SK-N-SH (cell line): ENCODE results near the gene NWD2. TPM values are rescaled to one million over a fixed set of nuclear protein-coding genes. Genes with fewer than 3 reads are reported as not detected.

ENCODE experiments used
- CTCF ChIA-PET: fragments of 300-600, 350-600 bp; formaldehyde crosslinking; extraction: SDS; loops from one replicate; lab custom pipeline; 2021; lab: Yijun Ruan, JAX
- POLR2A ChIA-PET: fragments of 350-600 bp; sonication (Branson Sonifier 250); formaldehyde crosslinking; extraction: SDS; loops from one replicate; lab custom pipeline; 2020; ENCODE audit warnings: antibody characterized with exemption, inconsistent platforms; lab: Yijun Ruan, JAX
- DNase-seq: peaks from one replicate; pipeline ENCODE4 v3.0.0; 2012
- H2AFZ ChIP-seq: fragments of 200-600 bp; sonication (generic); 2 replicates; pipeline ENCODE4 v1.8.1; 2016; ENCODE audit warnings: antibody characterized with exemption, mild to moderate bottlenecking, low read depth
- H3F3A ChIP-seq: fragments of 200-600 bp; sonication (generic); replicated peaks from 2 replicates; pipeline ENCODE3; 2016; ENCODE audit warnings: antibody characterized with exemption, mild to moderate bottlenecking; ENCODE audit not compliant: insufficient read depth
- H3K27ac ChIP-seq, 2 experiments: fragments of 200-500 bp in 1 of 2; fragments of 200-600 bp in 1 of 2; sonication (Bioruptor generic) in 1 of 2; sonication (generic), shearing (Covaris generic) in 1 of 2; 2 replicates each; pipeline versions ENCODE4 v1.5.1 to v1.6.1; 2014 to 2016; ENCODE audit warnings: low read depth in 2 of 2, inconsistent platforms in 1 of 2, low read length in 1 of 2, mild to moderate bottlenecking in 1 of 2, mixed read lengths in 1 of 2
- H3K27me3 ChIP-seq: fragments of 200-600 bp; sonication (generic), shearing (Covaris generic); 2 replicates; pipeline ENCODE4 v1.6.1; 2016; ENCODE audit warnings: mixed run types; ENCODE audit not compliant: insufficient read depth
- H3K36me3 ChIP-seq, 2 experiments: fragments of 200-500 bp in 1 of 2; fragments of 200-600 bp in 1 of 2; sonication (Bioruptor generic) in 1 of 2; sonication (generic) in 1 of 2; replicated peaks in 1 of 2; 2 replicates each; pipeline versions ENCODE3 to v1.5.1; 2014 to 2016; ENCODE audit warnings: low read length in 1 of 2, mild to moderate bottlenecking in 1 of 2; ENCODE audit not compliant: insufficient read depth in 2 of 2, control insufficient read depth in 1 of 2
- H3K4me1 ChIP-seq, 2 experiments: fragments of 200-500 bp in 1 of 2; fragments of 200-600 bp in 1 of 2; sonication (Bioruptor generic) in 1 of 2; sonication (generic), shearing (Covaris generic) in 1 of 2; 2 replicates each; pipeline versions ENCODE4 v1.5.1 to v1.6.1; 2014 to 2016; ENCODE audit warnings: low read depth in 1 of 2, low read length in 1 of 2, mixed run types in 1 of 2; ENCODE audit not compliant: insufficient read depth in 2 of 2, control insufficient read depth in 1 of 2
- H3K4me2 ChIP-seq: fragments of 200-600 bp; sonication (generic), shearing (Covaris generic); 2 replicates; pipeline ENCODE4 v1.6.1; 2017; ENCODE audit warnings: mixed run types
- H3K4me3 ChIP-seq, 2 experiments: fragments of 200-500 bp in 1 of 2; fragments of 200-600 bp in 1 of 2; sonication (Bioruptor generic) in 1 of 2; sonication (generic), shearing (Covaris generic) in 1 of 2; 2 replicates each; pipeline versions ENCODE4 v1.5.1 to v1.8.1; 2014 to 2016; ENCODE audit warnings: low read depth in 2 of 2, inconsistent platforms in 1 of 2, low read length in 1 of 2, mild to moderate bottlenecking in 1 of 2, mixed read lengths in 1 of 2, moderate library complexity in 1 of 2
- H3K79me2 ChIP-seq: fragments of 200-600 bp; sonication (generic); 2 replicates; pipeline ENCODE4 v1.8.1; 2017; ENCODE audit warnings: mild to moderate bottlenecking; ENCODE audit not compliant: insufficient read depth
- H3K9ac ChIP-seq: fragments of 200-600 bp; sonication (generic); 2 replicates; pipeline ENCODE4 v1.6.1; 2017; ENCODE audit warnings: mixed run types
- H3K9me2 ChIP-seq: fragments of 200-600 bp; sonication (generic); 2 replicates; pipeline ENCODE4 v1.6.1; 2017; ENCODE audit warnings: mixed run types
- H3K9me3 ChIP-seq: fragments of 200-600 bp; sonication (generic); 2 replicates; pipeline ENCODE4 v1.6.1; 2017; ENCODE audit warnings: mixed run types, mild to moderate bottlenecking, moderate library complexity
- H4K20me1 ChIP-seq: fragments of 200-600 bp; sonication (generic); 2 replicates; pipeline ENCODE4 v1.6.1; 2017; ENCODE audit warnings: mild to moderate bottlenecking, mixed run types; ENCODE audit not compliant: insufficient read depth
- CHD2 ChIP-seq: fragments of 150-350 bp; IDR thresholded peaks from 2 replicates; pipeline ENCODE4 v1.6.1; 2018; ENCODE audit warnings: low read length; ENCODE audit not compliant: partially characterized antibody
- CTCF ChIP-seq: fragments of 200-600 bp; sonication (generic); IDR thresholded peaks from 2 replicates; pipeline ENCODE4 v1.6.1; 2017; ENCODE audit warnings: antibody characterized with exemption, mild to moderate bottlenecking, moderate library complexity
- ELF1 ChIP-seq: IDR thresholded peaks from 2 replicates; pipeline ENCODE4 v1.4.0; 2012
- EP300 ChIP-seq, 2 experiments: IDR thresholded peaks; 2 replicates each; pipeline versions ENCODE4 v1.4.0 to v1.6.1; 2012; ENCODE audit warnings: borderline replicate concordance in 1 of 2, low read depth in 1 of 2, low read length in 1 of 2
- FOXM1 ChIP-seq: IDR thresholded peaks from 2 replicates; pipeline ENCODE4 v1.4.0; 2012; ENCODE audit warnings: low read depth, mild to moderate bottlenecking
- GABPA ChIP-seq: IDR thresholded peaks from 2 replicates; pipeline ENCODE4 v1.4.0; 2012; ENCODE audit warnings: low read depth, mild to moderate bottlenecking
- JUND ChIP-seq: IDR thresholded peaks from 2 replicates; pipeline ENCODE4 v1.4.0; 2012
- MAX ChIP-seq: IDR thresholded peaks from 2 replicates; pipeline ENCODE4 v1.4.0; 2012; ENCODE audit warnings: low read depth
- MEF2A ChIP-seq: IDR thresholded peaks from 2 replicates; pipeline ENCODE4 v1.4.0; 2012; ENCODE audit warnings: low read depth, borderline replicate concordance
- MXI1 ChIP-seq: IDR thresholded peaks from 2 replicates; pipeline ENCODE4 v1.6.1; 2012; ENCODE audit warnings: mild to moderate bottlenecking, low read depth, low read length, improper control_type of control experiment
- NRF1 ChIP-seq: IDR thresholded peaks from 2 replicates; pipeline ENCODE4 v1.6.1; 2012; ENCODE audit warnings: low read depth, mild to moderate bottlenecking, low read length
- REST ChIP-seq: IDR thresholded peaks from 2 replicates; pipeline ENCODE4 v1.6.1; 2012; ENCODE audit warnings: mild to moderate bottlenecking, low read depth, low read length, moderate library complexity
- SIN3A ChIP-seq: IDR thresholded peaks from 2 replicates; pipeline ENCODE4 v1.6.1; 2012; ENCODE audit warnings: low read depth, mild to moderate bottlenecking, low read length, moderate library complexity, borderline replicate concordance
- SMC3 ChIP-seq: IDR thresholded peaks from 2 replicates; pipeline ENCODE4 v1.6.1; 2012; ENCODE audit warnings: low read depth, low read length, improper control_type of control experiment
- TEAD4 ChIP-seq: IDR thresholded peaks from 2 replicates; pipeline ENCODE4 v1.4.0; 2012; ENCODE audit warnings: mild to moderate bottlenecking, borderline replicate concordance; ENCODE audit not compliant: insufficient read depth
- USF2 ChIP-seq: fragments of 150-350 bp; IDR thresholded peaks from 2 replicates; pipeline ENCODE4 v1.6.1; 2017; ENCODE audit warnings: antibody characterized with exemption, low read length, low read depth, borderline replicate concordance
- WGBS: methylation state at CpG from one replicate; pipeline ENCODE4 v1.1.6; 2017; ENCODE audit warnings: low lambda C conversion rate; 5-methylcytosine and 5-hydroxymethylcytosine counted together
- polyA plus RNA-seq, 3 experiments: library from polyadenylated mRNA; depleted of rRNA; stranded (reverse); fragments of >200 nt; gene quantifications; 2 replicates each; pipeline ENCODE4 v1.2.3, GENCODE V29; 2012
- TF ChIP-seq, protein P1 (sequence below): IDR thresholded peaks from 2 replicates; pipeline ENCODE4 v1.4.0; 2012; ENCODE audit warnings: low read depth, borderline replicate concordance

NWD2 gene
- polyA plus RNA-seq, 1 of the 3 experiments (the other 2 are of a cell fraction): not detected

DNA sequence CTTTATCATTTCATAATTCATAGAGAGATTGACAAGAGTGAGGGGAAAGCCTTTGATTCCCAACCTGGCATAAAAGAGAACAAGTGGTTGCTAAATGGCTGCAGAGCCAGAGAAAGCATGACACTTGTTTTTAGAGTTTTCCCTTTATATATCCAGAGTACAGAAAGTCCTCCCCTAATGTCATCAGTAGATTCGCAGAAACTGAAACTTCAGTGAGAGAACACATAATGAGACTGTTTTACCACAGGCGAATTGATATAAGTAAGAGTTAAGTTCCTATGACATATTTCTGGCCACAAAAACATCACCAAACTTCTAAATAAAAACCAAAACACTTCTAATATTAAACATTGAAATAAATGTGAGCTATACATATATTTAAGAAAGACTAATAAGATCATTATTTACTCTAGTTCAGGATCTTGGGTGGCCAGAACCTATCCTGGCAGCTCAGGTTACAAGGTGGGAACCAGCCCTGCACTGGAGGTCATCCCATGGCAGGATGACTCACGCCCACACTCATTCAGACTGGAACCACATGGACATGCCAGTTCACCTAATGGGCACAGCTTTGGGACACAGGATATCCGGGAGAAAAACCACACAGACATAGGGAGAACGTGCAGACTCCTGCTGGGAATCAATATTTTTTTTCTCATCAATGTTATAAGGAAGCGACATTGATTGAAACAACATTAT lies 35.5 kb downstream of the NWD2 start:
- H3K4me3 ChIP-seq: no peak overlapping the region
- ChIA-PET POLR2A (no interaction called here), CTCF (no interaction called here)
- no peak for DNase-seq
- no peaks in the 10 kb centered on the region for H3F3A ChIP-seq
- no peaks in the 10 kb centered on the region for H3K9me2 ChIP-seq
- TF ChIP-seq TEAD4 (no peak), USF2 (no peak), ELF1 (no peak), SIN3A (no peak), NRF1 (no peak), MEF2A (no peak), EP300 (IDR thresholded peaks at IDR 0.05; ENCODE audit: borderline replicate concordance in 1 of 2, low read depth in 1 of 2, low read length in 1 of 2) (no peak), MXI1 (no peak), FOXM1 (no peak), JUND (no peak), CHD2 (no peak)
- H3K9me3 ChIP-seq: no peaks in the 10 kb centered on the region; the same call in 1 of the 2 replicates
- H4K20me1 ChIP-seq: no peaks in the 10 kb centered on the region
- H3K27me3 ChIP-seq: no peaks in the 10 kb centered on the region
- no peaks in the 10 kb centered on the region for H3K4me1 ChIP-seq
- H2AFZ ChIP-seq: no peak overlapping the region
- no peak overlapping the region for H3K9ac ChIP-seq
- WGBS: 3% methylated on average over 6 of the region's 6 CpGs
- H3K27ac ChIP-seq: no peak overlapping the region
- no peaks in the 10 kb centered on the region for H3K36me3 ChIP-seq
- H3K4me2 ChIP-seq: no peak overlapping the region
- H3K79me2 ChIP-seq: no peaks in the 10 kb centered on the region

GRCh38 chr4:37299468-37299867 lies 54.9 kb downstream of the NWD2 start:
- POLR2A ChIA-PET: no interaction called here
- DNase-seq: no peak
- Histone ChIP-seq H2AFZ (no peak overlapping the region), H3K4me1 (no peaks in the 10 kb centered on the region), H3K9ac (no peak overlapping the region), H3K4me3 (no peak overlapping the region), H3K4me2 (no peak overlapping the region), H3K36me3 (no peaks in the 10 kb centered on the region), H4K20me1 (no peaks in the 10 kb centered on the region), H3K79me2 (no peaks in the 10 kb centered on the region), H3K27ac (no peak overlapping the region), H3F3A (no peaks in the 10 kb centered on the region), H3K27me3 (no peaks in the 10 kb centered on the region)
- WGBS: 0% methylated on average over 1 of the region's 1 CpG
- TF ChIP-seq CHD2 (no peak), MAX (no peak), MEF2A (no peak), CTCF (no peak), SMC3 (no peak), EP300 (IDR thresholded peaks at IDR 0.05; ENCODE audit: borderline replicate concordance in 1 of 2, low read depth in 1 of 2, low read length in 1 of 2) (no peak), GABPA (no peak), REST (no peak), TEAD4 (no peak)
- TF ChIP-seq, protein P1, sequence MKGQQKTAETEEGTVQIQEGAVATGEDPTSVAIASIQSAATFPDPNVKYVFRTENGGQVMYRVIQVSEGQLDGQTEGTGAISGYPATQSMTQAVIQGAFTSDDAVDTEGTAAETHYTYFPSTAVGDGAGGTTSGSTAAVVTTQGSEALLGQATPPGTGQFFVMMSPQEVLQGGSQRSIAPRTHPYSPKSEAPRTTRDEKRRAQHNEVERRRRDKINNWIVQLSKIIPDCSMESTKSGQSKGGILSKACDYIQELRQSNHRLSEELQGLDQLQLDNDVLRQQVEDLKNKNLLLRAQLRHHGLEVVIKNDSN: no peak
- TF ChIP-seq, all 33 proteins: peak for 0
- Histone ChIP-seq H3K9me2 (no peaks in the 10 kb centered on the region), H3K9me3 (no peaks in the 10 kb centered on the region)
- CTCF ChIA-PET: no interaction called here
